Loucy (cell line): ENCODE results near the gene KIF12.

Source experiments
- H2AFZ ChIP-seq: fragments of 200-600 bp; sonication (generic); 2 replicates; pipeline ENCODE4 v1.6.0; 2016; ENCODE audit warnings: antibody characterized with exemption, mild to moderate bottlenecking, low read length, moderate library complexity
- H3F3A ChIP-seq: fragments of 200-600 bp; 2 replicates; pipeline ENCODE4 v1.6.0; 2016; ENCODE audit warnings: antibody characterized with exemption, low read depth, mild to moderate bottlenecking
- H3K27me3 ChIP-seq: fragments of 200-600 bp; sonication (generic); 2 replicates; pipeline ENCODE4 v1.6.1; 2014; ENCODE audit warnings: low read length, mild to moderate bottlenecking; ENCODE audit not compliant: insufficient read depth, poor library complexity, severe bottlenecking
- H3K36me3 ChIP-seq: fragments of 200-600 bp; sonication (generic); 2 replicates; pipeline ENCODE4 v1.6.1; 2016; ENCODE audit warnings: low read length; ENCODE audit not compliant: insufficient read depth
- H3K4me1 ChIP-seq: fragments of 200-600 bp; sonication (generic); 2 replicates; pipeline ENCODE4 v1.5.1; 2014; ENCODE audit warnings: low read length, mild to moderate bottlenecking; ENCODE audit not compliant: insufficient read depth, poor library complexity, severe bottlenecking
- H3K4me2 ChIP-seq: fragments of 200-600 bp; sonication (generic); 2 replicates; pipeline ENCODE4 v1.6.0; 2014; ENCODE audit warnings: antibody characterized with exemption, low read length, low read depth, mild to moderate bottlenecking; ENCODE audit not compliant: poor library complexity, severe bottlenecking
- H3K4me3 ChIP-seq: fragments of 200-600 bp; sonication (generic); 2 replicates; pipeline ENCODE4 v1.5.1; 2014; ENCODE audit warnings: low read length, mild to moderate bottlenecking, mixed read lengths; ENCODE audit not compliant: poor library complexity, severe bottlenecking
- H3K79me2 ChIP-seq: fragments of 200-600 bp; sonication (generic); 2 replicates; pipeline ENCODE4 v1.6.1; 2014; ENCODE audit warnings: low read length; ENCODE audit not compliant: insufficient read depth
- H3K9ac ChIP-seq: fragments of 200-600 bp; sonication (generic); 2 replicates; pipeline ENCODE4 v1.6.0; 2014; ENCODE audit warnings: mild to moderate bottlenecking, low read depth, low read length, moderate library complexity; ENCODE audit not compliant: poor library complexity, severe bottlenecking
- H3K9me2 ChIP-seq: fragments of 200-600 bp; sonication (generic); replicated peaks from 2 replicates; pipeline ENCODE4 v1.6.1; 2016; ENCODE audit warnings: low read depth, low read length, mixed read lengths
- H3K9me3 ChIP-seq: fragments of 200-600 bp; sonication (generic); 2 replicates; pipeline ENCODE4 v1.6.1; 2014; ENCODE audit warnings: mild to moderate bottlenecking, antibody characterized with exemption, low read length, low read depth; ENCODE audit not compliant: insufficient read depth
- H4K20me1 ChIP-seq: fragments of 200-600 bp; sonication (generic); 2 replicates; pipeline ENCODE4 v1.6.0; 2014; ENCODE audit warnings: antibody characterized with exemption, low read length, mild to moderate bottlenecking; ENCODE audit not compliant: insufficient read depth, poor library complexity, severe bottlenecking
- CTCF ChIP-seq: fragments of 200-600 bp; sonication (generic); conservative IDR thresholded peaks from 2 replicates; pipeline ENCODE4 v1.5.1; 2014; ENCODE audit warnings: mild to moderate bottlenecking, antibody characterized with exemption, low read length
- EZH2phosphoT487 ChIP-seq: fragments of 200-600 bp; IDR thresholded peaks from 2 replicates; pipeline ENCODE4 v1.6.1; 2018; ENCODE audit warnings: antibody characterized with exemption, mild to moderate bottlenecking, moderate library complexity, borderline replicate concordance

KIF12 gene

DNA sequence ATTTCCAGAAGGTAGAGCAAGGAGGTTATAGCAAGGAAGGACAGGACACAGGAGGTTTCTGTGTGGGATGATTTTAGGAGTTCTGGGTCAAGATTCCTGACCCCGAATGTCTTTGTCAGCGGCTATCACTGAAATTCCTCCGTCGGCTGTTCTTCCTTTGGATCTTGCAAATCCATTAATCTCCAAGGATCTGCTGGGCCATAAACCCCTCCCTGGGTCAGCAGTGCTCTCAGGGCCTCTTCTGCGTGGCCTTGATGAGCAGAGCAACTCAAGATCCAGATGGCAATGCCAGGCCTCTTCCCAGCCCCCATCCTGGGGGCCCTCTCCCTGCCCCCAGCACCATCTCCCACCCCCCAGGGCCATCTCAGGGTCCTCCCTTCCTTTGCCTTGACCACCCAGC is 40.0 kb upstream of the KIF12 start:
- TF ChIP-seq EZH2phosphoT487 (no peak), CTCF (no peak)
- Histone ChIP-seq H3K9me3 (no peaks in the 10 kb centered on the region), H2AFZ (no peak overlapping the region), H3K9me2 (no peaks in the 10 kb centered on the region), H3K36me3 (no peaks in the 10 kb centered on the region), H4K20me1 (no peaks in the 10 kb centered on the region), H3K79me2 (no peaks in the 10 kb centered on the region), H3F3A (no peaks in the 10 kb centered on the region), H3K9ac (no peak overlapping the region), H3K4me1 (no peaks in the 10 kb centered on the region), H3K27me3 (peaks cover 3% of the 10 kb centered on the region), H3K4me3 (no peak overlapping the region), H3K4me2 (no peak overlapping the region)

GRCh38 chr9:114138552-114138971 is 39.5 kb upstream of the KIF12 start:
- Histone ChIP-seq H2AFZ (no peak overlapping the region), H3K4me1 (no peaks in the 10 kb centered on the region), H3F3A (no peaks in the 10 kb centered on the region), H3K79me2 (no peaks in the 10 kb centered on the region), H3K27me3 (peaks cover 3% of the 10 kb centered on the region), H3K9me3 (no peaks in the 10 kb centered on the region), H3K36me3 (no peaks in the 10 kb centered on the region), H3K9me2 (no peaks in the 10 kb centered on the region), H3K4me2 (no peak overlapping the region), H3K4me3 (no peak overlapping the region), H3K9ac (no peak overlapping the region), H4K20me1 (no peaks in the 10 kb centered on the region)
- TF ChIP-seq EZH2phosphoT487 (no peak), CTCF (no peak)

DNA sequence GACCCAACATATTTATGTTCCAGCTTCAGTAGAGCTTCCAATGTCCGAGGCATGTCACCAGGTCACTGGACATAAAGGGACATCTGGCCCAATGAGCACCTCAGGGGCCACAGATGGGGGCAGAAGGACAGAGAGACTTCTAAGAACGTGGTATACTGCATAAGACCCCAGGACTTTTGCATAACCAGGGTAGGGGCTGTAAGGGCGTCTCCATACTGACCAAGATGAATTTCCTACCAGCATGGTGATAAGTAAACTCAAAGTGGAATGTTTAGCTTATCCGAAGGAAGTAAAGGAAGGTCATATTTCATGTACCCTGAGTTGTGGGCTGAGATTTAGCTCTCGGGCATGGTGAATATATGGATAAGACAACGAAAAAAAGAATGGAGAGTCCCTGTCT is 38.7 kb upstream of the KIF12 start:
- no peak overlapping the region for H3K4me3 ChIP-seq
- H3K27me3 ChIP-seq: peaks cover 3% of the 10 kb centered on the region
- H2AFZ ChIP-seq: no peak overlapping the region
- H3K79me2 ChIP-seq: no peaks in the 10 kb centered on the region
- H3K4me2 ChIP-seq: no peak overlapping the region
- H3K9me2 ChIP-seq: no peaks in the 10 kb centered on the region
- H3K9ac ChIP-seq: no peak overlapping the region
- H3K4me1 ChIP-seq: no peaks in the 10 kb centered on the region
- no peaks in the 10 kb centered on the region for H4K20me1 ChIP-seq
- no peaks in the 10 kb centered on the region for H3F3A ChIP-seq
- H3K9me3 ChIP-seq: no peaks in the 10 kb centered on the region
- no peaks in the 10 kb centered on the region for H3K36me3 ChIP-seq
- no peak for TF ChIP-seq EZH2phosphoT487

DNA sequence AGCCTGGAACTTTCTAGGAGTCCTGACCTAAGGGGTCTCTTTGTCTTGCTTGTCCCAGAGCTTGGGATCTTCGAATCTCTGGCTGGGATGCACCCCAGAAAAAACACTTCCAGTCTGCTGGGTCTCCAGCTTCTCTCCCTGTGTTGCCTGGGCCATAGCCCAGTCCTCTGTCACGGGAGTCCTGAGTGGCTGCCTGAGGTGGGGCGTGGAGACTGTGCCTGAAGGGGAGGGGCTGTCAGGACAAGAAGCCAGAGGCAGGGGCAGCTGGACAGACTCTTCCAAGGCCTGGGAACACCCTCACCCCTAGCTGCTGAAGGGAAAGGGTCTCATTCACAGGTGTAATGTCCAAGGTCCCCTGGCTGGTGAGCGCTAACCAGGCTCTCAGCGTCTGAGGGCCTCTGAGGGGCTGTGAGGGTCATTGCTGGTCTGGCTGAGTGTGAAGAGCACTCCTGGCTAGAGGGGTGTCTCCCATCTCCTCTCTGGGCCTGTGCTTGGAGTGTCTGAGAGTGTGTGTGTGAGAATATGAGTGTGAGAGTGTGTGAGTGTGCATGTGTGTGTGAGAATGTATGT is 35.8 kb upstream of the KIF12 start:
- Histone ChIP-seq H3K9me3 (no peaks in the 10 kb centered on the region), H3K4me2 (no peak overlapping the region), H3K79me2 (no peaks in the 10 kb centered on the region), H4K20me1 (no peaks in the 10 kb centered on the region), H3K27me3 (no peaks in the 10 kb centered on the region), H2AFZ (no peak overlapping the region), H3K4me1 (no peaks in the 10 kb centered on the region), H3F3A (no peaks in the 10 kb centered on the region), H3K36me3 (no peaks in the 10 kb centered on the region), H3K4me3 (no peak overlapping the region), H3K9me2 (no peaks in the 10 kb centered on the region), H3K9ac (no peak overlapping the region)
- no peak for TF ChIP-seq EZH2phosphoT487
- no peak for TF ChIP-seq CTCF
